HepG2 (cell line): ENCODE data around the gene ZNF106. TPM values are rescaled to one million over a fixed set of nuclear protein-coding genes. Genes with fewer than 3 reads are reported as not detected.

Experiments
- ATAC-seq: fragments of 200-7000 bp; cut with Tn5 transposase; 3 replicates; pipeline ENCODE4 v1.9.1; 2020; ENCODE audit warnings: mild to moderate bottlenecking, moderate library complexity
- BruUV-seq: library from RNA; stranded (reverse); fragments of 400-500 nt; replicated peaks from 2 replicates; lab custom pipeline; 2021; lab: Mats Ljungman, UMichigan
- CTCF ChIA-PET: fragments of 300-600 bp; formaldehyde crosslinking; extraction: SDS; loops from one replicate; lab custom pipeline; 2021; ENCODE audit warnings: low total read pairs, inconsistent platforms, low intra/inter-chr PET ratio; lab: Yijun Ruan, JAX
- POLR2A ChIA-PET: fragments of 350-600 bp; sonication (Branson Sonifier 250); formaldehyde crosslinking; loops from one replicate; lab custom pipeline; 2020; ENCODE audit warnings: antibody characterized with exemption, inconsistent platforms; lab: Yijun Ruan, JAX
- DNase-seq: peaks from one replicate; pipeline ENCODE4 v3.0.0-alpha.2; 2015; ENCODE audit warnings: low spot score
- FAIRE-seq: peaks from 3 replicates; lab custom pipeline; 2011; peaks lifted over from hg19 to GRCh38; lab: Jason Lieb, UNC
- H2AFZ ChIP-seq: one replicate; pipeline ENCODE4 v1.6.1; 2011; ENCODE audit warnings: low read length, inconsistent platforms
- H3K27ac ChIP-seq: fragments of 300-600 bp; 3 replicates; pipeline ENCODE4 v1.8.0; 2011; ENCODE audit warnings: mixed run types, mild to moderate bottlenecking, mixed read lengths, low read length, inconsistent platforms; ENCODE audit not compliant: insufficient read depth; ENCODE audit errors: extremely low read length
- H3K27me3 ChIP-seq, 2 experiments: fragments of 200-600 bp in 1 of 2; 2 replicates in 1 of 2; 3 replicates in 1 of 2; pipeline versions ENCODE4 v1.6.0 to v1.8.0; 2011; ENCODE audit warnings: low read length in 2 of 2, mild to moderate bottlenecking in 2 of 2, moderate library complexity in 2 of 2, inconsistent platforms in 1 of 2; ENCODE audit not compliant: insufficient read depth in 2 of 2, control insufficient read depth in 1 of 2
- H3K36me3 ChIP-seq, 2 experiments: fragments of 200-600 bp in 1 of 2; replicated peaks in 1 of 2; 2 replicates in 1 of 2; 3 replicates in 1 of 2; pipeline versions ENCODE4 v1.5.1 to v1.8.0; 2011; ENCODE audit warnings: low read length in 2 of 2, inconsistent platforms in 1 of 2; ENCODE audit not compliant: insufficient read depth in 2 of 2, control insufficient read depth in 1 of 2
- H3K4me1 ChIP-seq: 2 replicates; pipeline ENCODE4 v1.5.1; 2012; ENCODE audit warnings: low read length, inconsistent platforms; ENCODE audit not compliant: insufficient read depth
- H3K4me2 ChIP-seq: 2 replicates; pipeline ENCODE4 v1.6.0; 2011; ENCODE audit warnings: low read depth, low read length, inconsistent platforms
- H3K4me3 ChIP-seq, 3 experiments: fragments of 200-600 bp in 1 of 3; sonication (generic), shearing (Covaris generic) in 1 of 3; replicated peaks in 1 of 3; 2 replicates each; pipeline ENCODE4 v1.5.1; 2011 to 2016; ENCODE audit warnings: low read length in 3 of 3, inconsistent platforms in 2 of 3, low read depth in 2 of 3, mild to moderate bottlenecking in 2 of 3, control low read depth in 1 of 3, mixed read lengths in 1 of 3; ENCODE audit not compliant: insufficient read depth in 1 of 3
- H3K79me2 ChIP-seq: one replicate; pipeline ENCODE4 v1.6.1; 2011; ENCODE audit warnings: low read length, inconsistent platforms; ENCODE audit not compliant: insufficient read depth
- H3K9ac ChIP-seq: 2 replicates; pipeline ENCODE4 v1.6.0; 2011; ENCODE audit warnings: mild to moderate bottlenecking, low read depth, low read length, inconsistent platforms; ENCODE audit not compliant: insufficient read depth
- H3K9me3 ChIP-seq: 2 replicates; pipeline ENCODE4 v1.5.1; 2012; ENCODE audit warnings: mild to moderate bottlenecking, low read length
- H4K20me1 ChIP-seq: 2 replicates; pipeline ENCODE4 v1.6.0; 2011; ENCODE audit warnings: inconsistent platforms, mild to moderate bottlenecking, low read length, moderate library complexity; ENCODE audit not compliant: insufficient read depth
- HCFC1 ChIP-seq: fragments of 150-350 bp; IDR thresholded peaks from 2 replicates; pipeline ENCODE4 v1.6.1; 2014; ENCODE audit warnings: low read depth, low read length
- MED1 ChIP-seq: sonication (generic); formaldehyde crosslinking; IDR thresholded peaks from 2 replicates; pipeline ENCODE4 v1.4.0; 2020; ENCODE audit warnings: missing genetic modification reagents
- ZNF232 ChIP-seq: sonication (generic); formaldehyde crosslinking; IDR thresholded peaks from 2 replicates; pipeline ENCODE4 v1.4.0; 2020; ENCODE audit warnings: missing genetic modification reagents, borderline replicate concordance
- ZNF33B ChIP-seq: sonication (generic); formaldehyde crosslinking; IDR thresholded peaks from 2 replicates; pipeline ENCODE4 v1.5.1; 2020; ENCODE audit warnings: mild to moderate bottlenecking, missing genetic modification reagents
- WGBS: methylation state at CpG from one replicate; pipeline ENCODE4 v1.1.6; 2017; ENCODE audit warnings: low lambda C conversion rate; 5-methylcytosine and 5-hydroxymethylcytosine counted together
- in situ Hi-C: cut with HindIII; loops from 2 replicates; pipeline ENCODE4 v1.10.0; 2017; ENCODE audit warnings: low pct_unique_long_range_greater_than_20kb; ENCODE audit not compliant: extremely low pct_ligation_motif_present
- intact Hi-C: fragments of 100-400 bp; cut with micrococcal nuclease; formaldehyde crosslinking; loops from one replicate; pipeline ENCODE4 v1.10.0; 2022; ENCODE audit not compliant: unreplicated experiment
- polyA plus RNA-seq, 8 experiments: library from polyadenylated mRNA; depleted of rRNA in 3 of 8; stranded (reverse) in 7 of 8; unstranded in 1 of 8; fragments of >200 nt; fragmentation: Illumina TruSeq in 4 of 8; extraction: Trizol in 4 of 8; gene quantifications; 2 replicates each; pipeline versions ENCODE4 v1.2.1 to v1.2.3, GENCODE V29; 2011 to 2016; ENCODE audit warnings: low read depth in 4 of 8, missing spikeins in 1 of 8, mixed read lengths in 1 of 8; ENCODE audit not compliant: insufficient read depth in 1 of 8
- total RNA-seq, 5 experiments: library from RNA; depleted of rRNA; stranded (reverse); fragments of >200 nt; fragmentation: Illumina TruSeq; extraction: Trizol; gene quantifications; 2 replicates each; pipeline ENCODE4 v1.2.3, GENCODE V29; 2016; ENCODE audit warnings: low read depth in 1 of 5
- TF ChIP-seq, protein P1 (sequence below): sonication (generic); formaldehyde crosslinking; IDR thresholded peaks from 2 replicates; pipeline ENCODE4 v1.4.0; 2020; ENCODE audit warnings: mild to moderate bottlenecking, low read depth, missing genetic modification reagents
- TF ChIP-seq, protein P2 (sequence below): sonication (generic); formaldehyde crosslinking; IDR thresholded peaks from 2 replicates; pipeline ENCODE4 v1.5.1; 2020; ENCODE audit warnings: mild to moderate bottlenecking, missing genetic modification reagents, moderate library complexity

ZNF106 gene
- total and polyA plus RNA-seq, 2 of the 13 experiments (the other 11 are each of a cell fraction or from before 2014, with no cell fraction given) = 12.5 to 35.1 TPM

DNA sequence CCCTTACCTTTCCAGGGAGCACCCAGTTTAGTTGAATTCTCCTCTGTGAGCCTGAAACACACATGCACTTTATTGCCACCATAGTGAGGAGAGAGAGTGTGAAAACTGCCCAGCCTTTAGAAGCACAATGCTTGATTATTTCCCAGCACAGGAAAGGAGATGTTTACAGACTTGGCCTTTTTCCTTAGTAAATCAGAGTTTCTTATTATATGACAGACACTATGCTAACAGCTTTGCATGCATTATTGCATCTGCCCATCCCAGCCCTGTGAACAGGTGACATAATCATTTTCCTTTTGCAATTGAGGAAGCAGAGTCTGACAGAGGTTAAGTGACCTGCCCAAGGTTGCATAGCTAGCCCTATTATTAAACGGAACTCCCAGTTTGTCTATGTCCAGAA lies 95.1 kb downstream of the ZNF106 start (continued):
- TF ChIP-seq, protein P1, sequence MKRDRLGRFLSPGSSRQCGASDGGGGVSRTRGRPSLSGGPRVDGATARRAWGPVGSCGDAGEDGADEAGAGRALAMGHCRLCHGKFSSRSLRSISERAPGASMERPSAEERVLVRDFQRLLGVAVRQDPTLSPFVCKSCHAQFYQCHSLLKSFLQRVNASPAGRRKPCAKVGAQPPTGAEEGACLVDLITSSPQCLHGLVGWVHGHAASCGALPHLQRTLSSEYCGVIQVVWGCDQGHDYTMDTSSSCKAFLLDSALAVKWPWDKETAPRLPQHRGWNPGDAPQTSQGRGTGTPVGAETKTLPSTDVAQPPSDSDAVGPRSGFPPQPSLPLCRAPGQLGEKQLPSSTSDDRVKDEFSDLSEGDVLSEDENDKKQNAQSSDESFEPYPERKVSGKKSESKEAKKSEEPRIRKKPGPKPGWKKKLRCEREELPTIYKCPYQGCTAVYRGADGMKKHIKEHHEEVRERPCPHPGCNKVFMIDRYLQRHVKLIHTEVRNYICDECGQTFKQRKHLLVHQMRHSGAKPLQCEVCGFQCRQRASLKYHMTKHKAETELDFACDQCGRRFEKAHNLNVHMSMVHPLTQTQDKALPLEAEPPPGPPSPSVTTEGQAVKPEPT (CRISPR knock-in tag) = no peak
- TF ChIP-seq ZNF232 (CRISPR knock-in tag) = no peak

DNA sequence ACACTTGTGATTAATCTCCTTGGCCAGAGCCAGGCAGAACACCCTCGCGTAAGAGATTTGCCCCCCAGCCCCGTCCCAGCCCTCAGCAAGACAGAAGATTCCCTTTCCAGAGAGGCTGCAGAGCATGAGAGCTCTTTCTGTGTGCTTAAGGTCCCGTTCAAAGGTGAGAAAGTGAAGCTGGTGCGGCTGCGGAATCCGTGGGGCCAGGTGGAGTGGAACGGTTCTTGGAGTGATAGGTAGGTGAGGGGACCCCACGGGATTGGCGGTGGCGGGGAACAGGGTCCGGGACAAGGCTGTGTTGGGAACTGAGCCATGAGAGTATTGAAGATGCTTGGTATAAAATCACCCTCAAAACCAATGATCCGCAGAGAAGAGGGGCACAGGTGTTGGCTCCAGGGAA lies 96.8 kb downstream of the ZNF106 start:
- no TSS peak for BruUV-seq
- Histone ChIP-seq H3K36me3 (no peaks in the 10 kb centered on the region), H3K79me2 (no peaks in the 10 kb centered on the region), H4K20me1 (no peaks in the 10 kb centered on the region), H3K9me3 (no peaks in the 10 kb centered on the region), H3K27ac (peak overlapping the region; percentile 27), H3K27me3 (no peaks in the 10 kb centered on the region), H3K9ac (no peak overlapping the region), H2AFZ (no peak overlapping the region), H3K4me2 (no peak overlapping the region), H3K4me1 (peaks cover 58% of the 10 kb centered on the region), H3K4me3 (no peak overlapping the region)
- intact Hi-C loops = no loop called here
- 73% methylated on average over 13 of the region's 13 CpGs for WGBS
- no peak for TF ChIP-seq MED1 (CRISPR knock-in tag)
- TF ChIP-seq ZNF33B (CRISPR knock-in tag) = no peak
- TF ChIP-seq, protein P2, sequence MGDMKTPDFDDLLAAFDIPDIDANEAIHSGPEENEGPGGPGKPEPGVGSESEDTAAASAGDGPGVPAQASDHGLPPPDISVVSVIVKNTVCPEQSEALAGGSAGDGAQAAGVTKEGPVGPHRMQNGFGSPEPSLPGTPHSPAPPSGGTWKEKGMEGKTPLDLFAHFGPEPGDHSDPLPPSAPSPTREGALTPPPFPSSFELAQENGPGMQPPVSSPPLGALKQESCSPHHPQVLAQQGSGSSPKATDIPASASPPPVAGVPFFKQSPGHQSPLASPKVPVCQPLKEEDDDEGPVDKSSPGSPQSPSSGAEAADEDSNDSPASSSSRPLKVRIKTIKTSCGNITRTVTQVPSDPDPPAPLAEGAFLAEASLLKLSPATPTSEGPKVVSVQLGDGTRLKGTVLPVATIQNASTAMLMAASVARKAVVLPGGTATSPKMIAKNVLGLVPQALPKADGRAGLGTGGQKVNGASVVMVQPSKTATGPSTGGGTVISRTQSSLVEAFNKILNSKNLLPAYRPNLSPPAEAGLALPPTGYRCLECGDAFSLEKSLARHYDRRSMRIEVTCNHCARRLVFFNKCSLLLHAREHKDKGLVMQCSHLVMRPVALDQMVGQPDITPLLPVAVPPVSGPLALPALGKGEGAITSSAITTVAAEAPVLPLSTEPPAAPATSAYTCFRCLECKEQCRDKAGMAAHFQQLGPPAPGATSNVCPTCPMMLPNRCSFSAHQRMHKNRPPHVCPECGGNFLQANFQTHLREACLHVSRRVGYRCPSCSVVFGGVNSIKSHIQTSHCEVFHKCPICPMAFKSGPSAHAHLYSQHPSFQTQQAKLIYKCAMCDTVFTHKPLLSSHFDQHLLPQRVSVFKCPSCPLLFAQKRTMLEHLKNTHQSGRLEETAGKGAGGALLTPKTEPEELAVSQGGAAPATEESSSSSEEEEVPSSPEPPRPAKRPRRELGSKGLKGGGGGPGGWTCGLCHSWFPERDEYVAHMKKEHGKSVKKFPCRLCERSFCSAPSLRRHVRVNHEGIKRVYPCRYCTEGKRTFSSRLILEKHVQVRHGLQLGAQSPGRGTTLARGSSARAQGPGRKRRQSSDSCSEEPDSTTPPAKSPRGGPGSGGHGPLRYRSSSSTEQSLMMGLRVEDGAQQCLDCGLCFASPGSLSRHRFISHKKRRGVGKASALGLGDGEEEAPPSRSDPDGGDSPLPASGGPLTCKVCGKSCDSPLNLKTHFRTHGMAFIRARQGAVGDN (CRISPR knock-in tag) = peak; percentile 28
- no peak for TF ChIP-seq HCFC1
- POLR2A ChIA-PET = no interaction called here
- ATAC-seq (no peak), DNase-seq (no peak), FAIRE-seq (no peak)
- in situ Hi-C loops = no loop called here
- CTCF ChIA-PET = no interaction called here
